Measurements from ENCODE around the gene ZNF217.
"Not testable (repeated sequence)": the region's sequence is repeated elsewhere in the genome, so short reads cannot be mapped to it uniquely, and the experiment has no call there.

The ZNF217 gene

DNA sequence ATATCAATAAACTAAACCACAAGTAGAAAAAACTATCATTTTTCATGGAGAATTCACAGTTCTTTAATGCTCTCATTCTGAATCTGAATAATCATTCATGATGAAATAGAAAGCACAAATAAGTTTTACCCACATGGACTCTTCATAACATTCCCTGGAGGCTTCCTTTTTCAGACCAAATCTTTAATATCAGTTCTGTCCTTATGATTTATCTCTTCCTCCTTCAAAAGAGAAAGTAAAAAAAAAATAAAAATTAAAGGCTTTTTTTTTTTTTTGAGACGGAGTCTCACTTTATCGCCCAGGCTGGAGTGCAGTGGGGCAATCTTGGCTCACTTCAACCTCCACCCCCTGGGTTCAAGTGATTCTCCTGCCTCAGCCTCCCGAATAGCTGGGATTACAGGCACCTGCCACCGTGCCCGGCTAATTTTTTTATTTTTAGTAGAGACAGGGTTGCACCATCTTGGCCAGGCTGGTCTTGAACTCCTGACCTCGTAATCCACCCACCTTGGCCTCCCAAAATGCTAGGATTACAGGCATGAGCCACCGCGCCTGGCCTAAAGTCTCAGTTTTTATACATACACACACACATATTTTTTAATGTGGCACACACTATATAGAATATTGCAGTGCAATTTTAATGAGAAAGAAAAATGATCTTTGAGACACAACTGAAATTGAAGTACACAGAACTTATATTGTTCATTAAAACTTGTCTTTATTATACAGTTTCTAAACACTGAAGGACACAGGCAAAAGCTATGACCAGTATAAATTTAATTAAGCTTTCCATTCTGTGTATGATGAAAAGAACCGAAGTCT lies 31.9 kb upstream of the ZNF217 start:
- Histone ChIP-seq H3K27ac (replicated peaks) (no peak overlapping the region), H3K27me3 (ENCODE audit: insufficient read depth, poor library complexity, severe bottlenecking) (no peaks in the 10 kb centered on the region), H3K4me3 (replicated peaks; ENCODE audit: insufficient read depth, low read length) (no peak overlapping the region)
- DNase-seq (ENCODE audit: low read depth in 1 of 2, low spot score in 1 of 2), result no peak
- TF ChIP-seq, protein P1, sequence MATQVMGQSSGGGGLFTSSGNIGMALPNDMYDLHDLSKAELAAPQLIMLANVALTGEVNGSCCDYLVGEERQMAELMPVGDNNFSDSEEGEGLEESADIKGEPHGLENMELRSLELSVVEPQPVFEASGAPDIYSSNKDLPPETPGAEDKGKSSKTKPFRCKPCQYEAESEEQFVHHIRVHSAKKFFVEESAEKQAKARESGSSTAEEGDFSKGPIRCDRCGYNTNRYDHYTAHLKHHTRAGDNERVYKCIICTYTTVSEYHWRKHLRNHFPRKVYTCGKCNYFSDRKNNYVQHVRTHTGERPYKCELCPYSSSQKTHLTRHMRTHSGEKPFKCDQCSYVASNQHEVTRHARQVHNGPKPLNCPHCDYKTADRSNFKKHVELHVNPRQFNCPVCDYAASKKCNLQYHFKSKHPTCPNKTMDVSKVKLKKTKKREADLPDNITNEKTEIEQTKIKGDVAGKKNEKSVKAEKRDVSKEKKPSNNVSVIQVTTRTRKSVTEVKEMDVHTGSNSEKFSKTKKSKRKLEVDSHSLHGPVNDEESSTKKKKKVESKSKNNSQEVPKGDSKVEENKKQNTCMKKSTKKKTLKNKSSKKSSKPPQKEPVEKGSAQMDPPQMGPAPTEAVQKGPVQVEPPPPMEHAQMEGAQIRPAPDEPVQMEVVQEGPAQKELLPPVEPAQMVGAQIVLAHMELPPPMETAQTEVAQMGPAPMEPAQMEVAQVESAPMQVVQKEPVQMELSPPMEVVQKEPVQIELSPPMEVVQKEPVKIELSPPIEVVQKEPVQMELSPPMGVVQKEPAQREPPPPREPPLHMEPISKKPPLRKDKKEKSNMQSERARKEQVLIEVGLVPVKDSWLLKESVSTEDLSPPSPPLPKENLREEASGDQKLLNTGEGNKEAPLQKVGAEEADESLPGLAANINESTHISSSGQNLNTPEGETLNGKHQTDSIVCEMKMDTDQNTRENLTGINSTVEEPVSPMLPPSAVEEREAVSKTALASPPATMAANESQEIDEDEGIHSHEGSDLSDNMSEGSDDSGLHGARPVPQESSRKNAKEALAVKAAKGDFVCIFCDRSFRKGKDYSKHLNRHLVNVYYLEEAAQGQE (IDR thresholded peaks at IDR 0.05; ENCODE audit: insufficient replicate concordance, low read depth), result no peak
- TF ChIP-seq GABPA (IDR thresholded peaks at IDR 0.05; ENCODE audit: low read depth) (no peak), SPI1 (IDR thresholded peaks at IDR 0.05; ENCODE audit: borderline replicate concordance, low read depth) (no peak), POLR2AphosphoS5 (IDR thresholded peaks at IDR 0.05; ENCODE audit: low read depth) (no peak)
- TF ChIP-seq, protein P2, sequence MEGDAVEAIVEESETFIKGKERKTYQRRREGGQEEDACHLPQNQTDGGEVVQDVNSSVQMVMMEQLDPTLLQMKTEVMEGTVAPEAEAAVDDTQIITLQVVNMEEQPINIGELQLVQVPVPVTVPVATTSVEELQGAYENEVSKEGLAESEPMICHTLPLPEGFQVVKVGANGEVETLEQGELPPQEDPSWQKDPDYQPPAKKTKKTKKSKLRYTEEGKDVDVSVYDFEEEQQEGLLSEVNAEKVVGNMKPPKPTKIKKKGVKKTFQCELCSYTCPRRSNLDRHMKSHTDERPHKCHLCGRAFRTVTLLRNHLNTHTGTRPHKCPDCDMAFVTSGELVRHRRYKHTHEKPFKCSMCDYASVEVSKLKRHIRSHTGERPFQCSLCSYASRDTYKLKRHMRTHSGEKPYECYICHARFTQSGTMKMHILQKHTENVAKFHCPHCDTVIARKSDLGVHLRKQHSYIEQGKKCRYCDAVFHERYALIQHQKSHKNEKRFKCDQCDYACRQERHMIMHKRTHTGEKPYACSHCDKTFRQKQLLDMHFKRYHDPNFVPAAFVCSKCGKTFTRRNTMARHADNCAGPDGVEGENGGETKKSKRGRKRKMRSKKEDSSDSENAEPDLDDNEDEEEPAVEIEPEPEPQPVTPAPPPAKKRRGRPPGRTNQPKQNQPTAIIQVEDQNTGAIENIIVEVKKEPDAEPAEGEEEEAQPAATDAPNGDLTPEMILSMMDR (IDR thresholded peaks at IDR 0.05; ENCODE audit: insufficient read depth, low read length), result no peak

DNA sequence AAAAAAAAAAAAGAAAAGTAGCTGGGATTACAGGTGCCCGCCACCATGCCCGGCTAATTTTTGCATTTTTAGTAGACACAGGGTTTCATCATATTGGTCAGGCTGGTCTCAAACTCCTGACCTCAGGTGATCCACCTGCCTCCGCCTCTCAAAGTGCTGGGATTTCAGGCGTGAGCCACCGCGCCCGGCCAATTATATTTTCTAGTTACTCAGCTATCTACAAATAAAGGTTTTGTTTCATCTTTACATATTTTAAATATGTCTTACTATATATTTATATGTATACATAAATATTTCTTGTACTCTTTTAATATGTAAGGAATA lies 31.2 kb upstream of the ZNF217 start:
- DNase-seq (ENCODE audit: low read depth in 1 of 2, low spot score in 1 of 2); H3K27me3 ChIP-seq (ENCODE audit: insufficient read depth, poor library complexity, severe bottlenecking); H3K27ac ChIP-seq (replicated peaks); H3K4me3 ChIP-seq (replicated peaks; ENCODE audit: insufficient read depth, low read length): not testable (repeated sequence)

GRCh38 chr20:53623454-53624211 lies 30.0 kb upstream of the ZNF217 start:
- peak overlapping the region; percentile 91 for H3K27ac ChIP-seq (replicated peaks)
- peak in 1 of 2 experiments; percentile 66 for DNase-seq (ENCODE audit: low read depth in 1 of 2, low spot score in 1 of 2)
- no peak overlapping the region for H3K4me3 ChIP-seq (replicated peaks; ENCODE audit: insufficient read depth, low read length)
- no peaks in the 10 kb centered on the region for H3K27me3 ChIP-seq (ENCODE audit: insufficient read depth, poor library complexity, severe bottlenecking)
- TF ChIP-seq, protein P1 (IDR thresholded peaks at IDR 0.05; ENCODE audit: insufficient replicate concordance, low read depth), result no peak
- TF ChIP-seq POLR2AphosphoS5 (IDR thresholded peaks at IDR 0.05; ENCODE audit: low read depth), result peak; percentile 30; the same call in 1 of the 2 replicates

- Histone ChIP-seq H3K27ac (replicated peaks) (peak overlapping the region; percentile 91), H3K27me3 (ENCODE audit: insufficient read depth, poor library complexity, severe bottlenecking) (no peaks in the 10 kb centered on the region), H3K4me3 (replicated peaks; ENCODE audit: insufficient read depth, low read length) (no peak overlapping the region)
- DNase-seq (ENCODE audit: low read depth in 1 of 2, low spot score in 1 of 2), result no peak
- no peak for TF ChIP-seq GABPA (IDR thresholded peaks at IDR 0.05; ENCODE audit: low read depth)
Observed at GRCh38 chr20:53623134-53623453, 29.5 kb upstream of the ZNF217 start.

- no peak overlapping the region for H3K4me3 ChIP-seq (replicated peaks; ENCODE audit: insufficient read depth, low read length)
- DNase-seq (ENCODE audit: low read depth in 1 of 2, low spot score in 1 of 2), result peak in 1 of 2 experiments; percentile 65
- TF ChIP-seq POLR2AphosphoS5 (IDR thresholded peaks at IDR 0.05; ENCODE audit: low read depth) (peak; percentile 24; the same call in 1 of the 2 replicates), SPI1 (IDR thresholded peaks at IDR 0.05; ENCODE audit: borderline replicate concordance, low read depth) (peak; percentile 98)
- TF ChIP-seq, protein P1 (IDR thresholded peaks at IDR 0.05; ENCODE audit: insufficient replicate concordance, low read depth), result peak; percentile 22
- TF ChIP-seq, protein P2 (IDR thresholded peaks at IDR 0.05; ENCODE audit: insufficient read depth, low read length), result no peak
- H3K27me3 ChIP-seq (ENCODE audit: insufficient read depth, poor library complexity, severe bottlenecking), result no peaks in the 10 kb centered on the region
- H3K27ac ChIP-seq (replicated peaks), result peak overlapping the region; percentile 91
Observed at GRCh38 chr20:53622247-53623133, 28.9 kb upstream of the ZNF217 start.
